Activated effector memory CD4-positive, alpha-beta T cell treated with Interleukin-2 at 50 U/mL for 16 hours (primary cell): Measurements from ENCODE around the gene TRIM27.
"Not testable (repeated sequence)": the region's sequence is repeated elsewhere in the genome, so short reads cannot be mapped to it uniquely, and the experiment has no call there.

Experiments
- DNase-seq: peaks from one replicate; pipeline ENCODE4 v3.0.0-alpha.2; 2020

TRIM27 gene

GRCh38 chr6:28923318-28924102 is at the start of gene TRIM27:
Gene TRIM27, minus strand, starts transcription at chr6:28923985. Its CDS starts 353 bp downstream, at chr6:28923632.
- DNase-seq = peak; percentile 76

DNA sequence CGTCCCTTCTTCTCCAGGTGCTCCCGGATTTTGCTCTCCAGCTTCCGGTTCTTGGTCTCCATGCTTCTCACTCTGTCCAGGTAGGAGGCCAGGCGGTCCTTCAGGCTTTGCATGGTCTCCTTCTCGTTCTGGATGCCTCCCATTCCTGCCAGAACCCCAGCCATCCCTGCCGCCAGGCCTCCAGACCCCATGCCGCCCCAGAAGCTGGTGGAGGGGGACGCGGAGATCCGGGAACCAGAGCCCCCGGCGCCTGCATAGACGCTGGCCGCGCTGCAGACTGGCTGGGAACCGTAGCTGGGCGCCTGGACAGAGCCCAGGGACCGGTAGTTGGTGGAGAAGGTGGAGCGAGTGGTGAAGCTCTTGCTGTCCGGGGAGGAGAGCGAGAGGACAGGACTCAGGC is 46.3 kb upstream of the TRIM27 start:
- not testable (repeated sequence) for DNase-seq

DNA sequence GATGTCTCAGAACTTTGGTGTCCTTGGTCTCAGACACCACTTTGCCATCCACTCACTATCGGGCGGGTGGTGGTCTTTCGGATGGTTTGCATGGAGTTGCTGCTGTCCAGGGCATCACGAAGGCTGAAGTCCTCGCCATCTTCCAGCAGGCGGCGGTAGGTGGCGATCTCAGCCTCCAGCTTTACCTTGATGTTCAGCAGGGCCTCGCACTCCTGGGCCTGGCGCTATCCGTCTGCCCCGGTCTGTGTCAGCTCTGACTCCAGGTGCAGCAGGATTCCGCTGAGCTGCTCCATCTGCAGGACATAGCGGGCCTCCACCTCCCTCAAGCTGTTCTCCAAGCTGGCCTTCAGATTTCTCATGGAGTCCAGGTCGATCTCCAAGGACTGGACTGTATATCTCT is 45.3 kb upstream of the TRIM27 start:
- DNase-seq = no peak

GRCh38 chr6:28968476-28968875 is 44.7 kb upstream of the TRIM27 start:
- no peak for DNase-seq

DNA sequence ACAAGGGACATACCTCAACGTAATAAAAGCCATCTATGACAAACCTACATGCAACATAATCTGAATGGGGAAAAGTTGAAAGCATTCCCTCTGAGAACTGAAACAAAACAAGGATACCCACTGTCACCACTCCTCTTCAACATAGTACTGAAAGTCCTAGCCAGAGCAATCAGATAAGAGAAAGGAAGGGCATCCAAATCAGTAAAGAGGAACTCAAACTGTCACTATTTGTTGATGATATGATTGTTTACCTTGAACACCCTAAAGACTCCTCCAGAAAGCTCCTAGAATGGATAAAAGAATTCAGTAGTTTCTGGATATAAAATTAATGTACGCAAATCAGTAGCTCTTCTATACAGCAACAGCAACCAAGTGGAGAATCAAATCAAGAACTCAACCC is 41.9 kb upstream of the TRIM27 start:
- DNase-seq = no peak

GRCh38 chr6:28960846-28961500 is 37.2 kb upstream of the TRIM27 start:
- no peak for DNase-seq

GRCh38 chr6:28958561-28959243 is 34.9 kb upstream of the TRIM27 start:
- DNase-seq = not testable (repeated sequence)

GRCh38 chr6:28957795-28958314 is 34.1 kb upstream of the TRIM27 start:
- not testable (repeated sequence) for DNase-seq

- no peak for DNase-seq
Measured at GRCh38 chr6:28956331-28956730, 32.5 kb upstream of the TRIM27 start.

- no peak for DNase-seq
Measured at GRCh38 chr6:28953585-28954258, 29.9 kb upstream of the TRIM27 start.

GRCh38 chr6:28953039-28953584 is 29.3 kb upstream of the TRIM27 start:
- DNase-seq = peak; percentile 18

DNA sequence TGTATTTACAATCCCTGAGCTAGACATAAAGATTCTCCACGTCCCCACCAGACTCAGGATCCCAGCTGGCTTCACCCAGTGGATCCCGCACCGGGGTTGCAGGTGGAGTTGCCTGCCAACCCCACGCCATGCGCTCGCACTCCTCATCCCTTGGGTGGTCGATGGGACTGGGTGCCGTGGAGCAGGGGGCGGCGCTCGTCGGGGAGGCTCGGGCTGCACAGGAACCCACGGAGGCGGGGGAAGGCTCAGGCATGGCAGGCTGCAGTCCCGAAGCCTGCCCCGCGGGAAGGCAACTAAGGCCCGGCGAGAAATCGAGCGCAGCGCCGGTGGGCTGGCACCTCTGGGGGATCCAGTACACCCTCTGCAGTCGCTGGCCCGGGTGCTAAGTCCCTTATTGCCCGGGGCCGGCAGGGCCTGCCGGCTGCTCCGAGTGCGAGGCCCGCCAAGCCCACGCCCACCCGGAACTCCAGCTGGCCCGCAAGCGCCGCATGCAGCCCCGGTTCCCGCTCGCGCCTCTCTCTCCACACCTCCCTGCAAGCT is 25.9 kb upstream of the TRIM27 start:
- not testable (repeated sequence) for DNase-seq

DNA sequence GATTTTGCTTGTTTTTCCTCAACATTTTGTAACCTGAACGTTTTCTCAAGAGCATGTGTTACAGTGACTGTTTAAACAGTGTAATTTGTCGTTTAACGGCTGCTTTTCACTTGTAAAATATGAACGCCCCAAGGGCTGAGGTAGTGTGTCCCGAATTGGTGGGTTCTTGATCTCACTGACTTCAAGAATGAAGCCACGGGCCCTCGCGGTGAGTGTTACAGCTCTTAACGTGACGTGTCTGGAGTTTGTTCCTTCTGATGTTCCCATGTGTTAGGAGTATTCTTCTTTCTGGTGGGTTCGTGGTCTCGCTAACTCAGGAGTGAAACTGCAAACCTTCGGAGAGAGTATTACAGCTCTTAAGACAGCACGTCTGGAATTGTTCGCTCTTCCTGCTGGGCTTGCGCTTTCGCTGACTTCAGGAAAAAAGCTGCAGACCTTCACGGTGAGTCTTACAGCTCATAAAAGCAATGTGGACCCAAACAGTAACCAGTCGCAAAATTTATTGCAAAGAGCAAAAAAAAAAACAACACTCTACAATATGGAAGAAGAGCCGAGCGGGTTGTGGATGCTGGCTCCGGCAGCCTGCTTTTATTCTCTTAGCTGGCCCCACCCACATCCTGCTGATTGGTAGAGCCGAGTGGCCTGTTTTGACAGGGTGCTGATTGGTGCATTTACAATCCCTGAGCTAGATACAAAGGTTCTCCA is 25.1 kb upstream of the TRIM27 start:
- DNase-seq = no peak

DNA sequence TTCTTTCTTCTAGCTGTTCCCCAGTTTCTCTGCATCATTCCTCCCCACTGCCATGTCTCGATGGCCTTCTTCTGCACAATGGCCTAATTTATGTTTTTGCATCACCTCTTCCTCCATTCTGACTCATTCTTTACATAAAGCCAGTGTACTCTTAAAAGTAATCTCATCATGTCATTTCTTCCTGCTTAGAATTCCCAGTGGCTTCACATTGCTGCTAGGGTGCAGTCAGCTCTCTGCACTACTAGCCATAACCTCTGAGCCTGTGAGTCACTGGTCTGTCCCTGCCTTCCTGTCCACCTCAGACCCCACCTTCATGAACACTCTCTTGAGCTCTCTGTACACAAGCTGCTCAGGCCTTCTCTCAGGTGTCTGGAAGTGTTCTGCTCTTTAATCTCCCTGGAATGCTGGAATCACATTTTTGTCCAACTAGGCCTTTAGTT is 24.1 kb upstream of the TRIM27 start:
- DNase-seq = no peak

- no peak for DNase-seq
Measured at GRCh38 chr6:28947067-28947765, 23.4 kb upstream of the TRIM27 start.

GRCh38 chr6:28945349-28945748 is 21.6 kb upstream of the TRIM27 start:
- no peak for DNase-seq

GRCh38 chr6:28944412-28944865 is 20.7 kb upstream of the TRIM27 start:
- peak; percentile 34 for DNase-seq

DNA sequence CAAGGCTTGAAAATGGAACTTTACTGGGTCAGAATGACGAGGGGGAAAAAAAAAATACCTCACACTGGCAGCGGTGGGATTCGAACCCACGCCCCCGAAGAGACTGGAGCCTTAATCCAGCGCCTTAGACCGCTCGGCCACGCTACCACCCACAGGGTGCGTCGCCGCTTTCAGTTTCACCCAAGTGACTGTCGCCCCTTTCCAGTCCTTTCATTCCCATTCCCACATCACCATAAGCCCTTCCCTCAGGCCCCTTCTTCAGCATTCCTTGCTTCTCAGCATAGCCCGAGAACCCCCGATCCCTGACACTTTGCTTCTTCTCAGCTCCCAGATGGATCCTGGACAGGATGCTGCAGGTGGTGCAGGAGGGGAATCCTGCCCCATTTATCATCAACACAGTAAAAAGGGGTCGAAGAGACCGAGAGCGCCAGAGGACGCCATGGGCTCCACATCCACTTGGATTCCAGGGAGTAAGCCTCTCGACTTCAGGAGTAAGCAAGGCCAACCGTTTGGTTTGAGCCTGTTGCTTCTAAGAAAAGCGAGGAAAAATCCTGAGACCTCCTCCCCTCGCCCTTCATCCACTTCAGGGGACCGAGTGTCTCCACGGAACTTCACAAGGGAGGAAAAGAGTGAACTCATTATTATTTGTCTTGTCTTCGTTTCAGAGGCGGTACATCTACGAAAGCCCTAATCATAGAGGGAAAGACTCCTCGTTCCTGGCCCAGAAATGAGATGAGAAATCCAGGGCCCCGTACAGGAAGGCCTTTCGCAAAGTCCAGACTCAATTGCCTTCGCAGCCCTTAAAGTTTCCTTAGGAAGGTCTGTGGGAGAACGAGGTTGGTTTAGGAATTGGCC is 20.0 kb upstream of the TRIM27 start:
- peak; percentile 40 for DNase-seq

DNA sequence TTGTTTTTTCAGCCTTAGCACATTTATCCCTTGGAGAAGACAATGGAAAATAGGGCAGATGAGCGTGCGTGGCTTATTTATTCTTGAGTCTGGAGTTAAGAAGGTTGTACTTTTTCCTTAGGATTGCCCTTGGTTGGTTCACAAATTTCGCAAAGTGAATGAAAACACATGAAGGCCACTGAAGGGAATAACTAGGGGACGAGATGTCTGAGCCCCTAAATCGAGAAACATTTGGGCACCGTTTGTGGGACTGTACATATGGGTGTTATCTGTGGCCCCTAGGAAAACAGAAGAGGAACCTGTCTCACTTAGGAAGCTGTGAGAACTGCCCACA is 19.4 kb upstream of the TRIM27 start:
- no peak for DNase-seq
